Right lobe of liver (tissue), 6 donors: ENCODE measurements around the gene MACROH2A1. TPM values are rescaled to one million over a fixed set of nuclear protein-coding genes. Genes with fewer than 3 reads are reported as not detected.
A peak's percentile ranks its signal among the peaks of the same experiment; 100 is the strongest.

Experiments
- ATAC-seq, 4 donors: fragments of 200-7000 bp; cut with Tn5 transposase; one replicate each; pipeline ENCODE4 v1.9.1; 2020; ENCODE audit warnings: mild to moderate bottlenecking in 4 of 4, moderate library complexity in 4 of 4
- DNase-seq, 3 donors: peaks; one replicate each; pipeline ENCODE4 v3.0.0-alpha.2; 2020
- H3K27ac ChIP-seq, 3 donors: fragments of 200-600 bp; one replicate each; pipeline ENCODE4 v1.8.0; 2022
- H3K27me3 ChIP-seq, 2 donors: fragments of 200-600 bp; one replicate each; pipeline ENCODE4 v1.8.0; 2022
- H3K36me3 ChIP-seq, 4 donors: fragments of 200-600 bp; sonication (generic) in 1 of 4; one replicate each; pipeline versions ENCODE4 v1.5.1 to v1.8.0; 2017 to 2022; ENCODE audit warnings: control low read depth in 1 of 4
- H3K4me1 ChIP-seq, 4 donors: fragments of 200-600 bp; sonication (generic) in 1 of 4; one replicate each; pipeline versions ENCODE4 v1.5.1 to v1.8.0; 2017 to 2022; ENCODE audit warnings: control low read depth in 1 of 4
- H3K4me3 ChIP-seq, 3 donors: fragments of 200-600 bp; one replicate each; pipeline ENCODE4 v1.8.0; 2022
- H3K9me3 ChIP-seq, 4 donors: fragments of 200-600 bp; sonication (generic) in 1 of 4; one replicate each; pipeline versions ENCODE4 v1.5.1 to v1.8.0; 2017 to 2022; ENCODE audit warnings: control low read depth in 1 of 4
- CTCF ChIP-seq, 4 donors: fragments of 200-600 bp in 3 of 4; fragments of 450-650 bp in 1 of 4; IDR thresholded peaks; one replicate each; pipeline versions ENCODE4 v1.5.1 to v1.8.0; 2016 to 2022; ENCODE audit warnings: antibody characterized with exemption in 4 of 4, mild to moderate bottlenecking in 2 of 4
- POLR2A ChIP-seq: fragments of 450-650 bp; IDR thresholded peaks from one replicate; pipeline ENCODE4 v1.6.1; 2017; ENCODE audit warnings: antibody characterized with exemption, mild to moderate bottlenecking
- WGBS: methylation state at CpG from one replicate; pipeline ENCODE4 v1.1.6; 2018; ENCODE audit warnings: low coverage, low lambda C conversion rate; ENCODE audit not compliant: insufficient coverage; ENCODE audit errors: missing lambda C conversion rate; 5-methylcytosine and 5-hydroxymethylcytosine counted together
- intact Hi-C, 2 donors: fragments of 100-400 bp; cut with DNase I; formaldehyde crosslinking; loops; one replicate each; pipeline versions ENCODE4 v1.11.2 to v1.14.1; 2022
- total RNA-seq, 6 experiments: library from RNA; depleted of rRNA in 2 of 6; stranded (reverse); fragments of >200 nt in 2 of 6; fragmentation: NEBNext Ultra II Directional in 3 of 6; extraction: Animal tissue kit (Norgen Biotek cat#: 25700) in 3 of 6; gene quantifications; one replicate each; pipeline versions ENCODE4 v1.1.0 to v1.2.4, GENCODE V29; 2016 to 2023
- donor health status: DM: no; HTN: yes; CAD: no.
- donor health status: DM: no; HTN: no; CAD: no.
- donor health status: DM: no; HTN: no; CAD: no.
- donor health status: DM: no; HTN: yes; CAD: no.
- donor health status: DM: no; HTN: yes; CAD: no.

Gene MACROH2A1
- total RNA-seq, 6 experiments from 2014 or later, result 40.0 to 113 (median 51.6) TPM

GRCh38 chr5:135400866-135401265 is 1.8 kb upstream of the MACROH2A1 start:
- 38% methylated on average over 2 of the region's 5 CpGs for WGBS
- TF ChIP-seq CTCF (IDR thresholded peaks at IDR 0.05), result no peak
- no peak for TF ChIP-seq POLR2A
- H3K4me1 ChIP-seq, result peaks cover 0 to 9% (median 4%) of the 10 kb centered on the region in 4 donors
- H3K9me3 ChIP-seq, result no peaks in the 10 kb centered on the region
- H3K36me3 ChIP-seq, result no peaks in the 10 kb centered on the region
- no peak overlapping the region for H3K4me3 ChIP-seq
- intact Hi-C loops, result no loop called here
- DNase-seq (no peak), ATAC-seq (no peak)
- H3K27ac ChIP-seq, result no peak overlapping the region
- no peaks in the 10 kb centered on the region for H3K27me3 ChIP-seq

DNA sequence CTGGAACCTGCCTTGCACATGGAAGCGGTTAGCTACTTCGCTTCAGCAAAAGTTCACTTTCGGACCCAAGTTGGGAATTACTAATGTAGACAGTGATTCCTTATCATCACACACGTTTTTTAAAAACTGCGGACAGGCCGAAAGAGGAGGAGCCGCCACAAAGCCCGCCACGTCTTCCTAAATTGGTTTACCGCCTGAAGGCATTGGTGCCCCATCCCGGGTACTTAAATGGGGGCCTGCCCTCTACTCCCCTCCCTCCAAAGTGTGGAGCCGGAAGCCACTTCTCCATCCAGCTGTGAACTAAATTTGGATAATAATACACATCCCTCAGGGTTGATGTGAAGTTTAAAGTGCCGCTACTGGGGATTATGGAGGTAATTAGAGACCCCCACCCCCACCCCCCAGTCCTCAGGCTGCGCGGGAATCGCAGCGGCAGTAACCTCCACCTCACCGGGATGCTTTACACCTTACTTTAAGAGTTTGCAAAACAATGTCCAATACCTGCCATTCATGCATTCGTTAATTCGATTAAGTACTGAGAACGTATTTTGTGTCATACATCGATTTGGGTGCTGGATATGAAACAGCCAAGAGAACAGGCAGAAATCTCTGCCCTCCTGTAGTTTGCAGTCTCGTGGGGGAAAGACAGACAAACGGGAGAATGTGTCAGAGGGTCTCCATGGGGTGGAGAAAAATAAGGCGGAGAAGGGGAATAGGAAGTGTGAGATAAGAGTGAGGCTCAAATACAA is 937 bp upstream of the MACROH2A1 start:
- intact Hi-C loops, result no loop called here
- no peaks in the 10 kb centered on the region for H3K36me3 ChIP-seq
- H3K4me3 ChIP-seq, result peak overlapping the region; percentile 81 to 91 (median 82)
- no peak for TF ChIP-seq POLR2A
- no peak for TF ChIP-seq CTCF (IDR thresholded peaks at IDR 0.05)
- H3K27ac ChIP-seq, result peak overlapping the region; percentile 67 to 84 (median 69)
- WGBS, result 52% methylated on average over 23 of the region's 25 CpGs
- peaks cover 0 to 10% (median 4%) of the 10 kb centered on the region in 4 donors for H3K4me1 ChIP-seq
- ATAC-seq, result no peak
- H3K27me3 ChIP-seq, result no peaks in the 10 kb centered on the region
- no peak for DNase-seq
- no peaks in the 10 kb centered on the region for H3K9me3 ChIP-seq

- H3K9me3 ChIP-seq, result no peaks in the 10 kb centered on the region
- H3K27me3 ChIP-seq, result no peaks in the 10 kb centered on the region
- TF ChIP-seq POLR2A, result no peak
- TF ChIP-seq CTCF (IDR thresholded peaks at IDR 0.05), result no peak
- DNase-seq (peak in 1 of 3 donors; percentile 55), ATAC-seq (peak; percentile 18 to 37 (median 26))
- H3K4me1 ChIP-seq, result peaks cover 0 to 16% (median 6%) of the 10 kb centered on the region in 4 donors
- 0% methylated on average over 9 of the region's 43 CpGs for WGBS
- H3K4me3 ChIP-seq, result peak overlapping the region; percentile 81 to 91 (median 82)
- intact Hi-C loops, result no loop called here
- H3K36me3 ChIP-seq, result no peaks in the 10 kb centered on the region
- H3K27ac ChIP-seq, result peak overlapping the region; percentile 67 to 84 (median 69)
Measured at GRCh38 chr5:135398160-135398854, 724 bp downstream of the MACROH2A1 start.

GRCh38 chr5:135397084-135397483 is 1.9 kb downstream of the MACROH2A1 start:
- WGBS, result 87% methylated on average over 5 of the region's 5 CpGs
- Histone ChIP-seq H3K27ac (peak overlapping the region in 1 of 3 donors; percentile 84), H3K27me3 (no peaks in the 10 kb centered on the region), H3K9me3 (no peaks in the 10 kb centered on the region), H3K36me3 (no peaks in the 10 kb centered on the region), H3K4me1 (peaks cover 0 to 23% (median 6%) of the 10 kb centered on the region in 4 donors), H3K4me3 (peak overlapping the region in 1 of 3 donors; percentile 81)
- intact Hi-C loops, result no loop called here
- DNase-seq (no peak), ATAC-seq (no peak)
- TF ChIP-seq CTCF (IDR thresholded peaks at IDR 0.05) (no peak), POLR2A (no peak)
